SH-SY5Y (cell line): ENCODE measurements around the gene SLC7A8.

ENCODE experiments used
- GATA2 ChIP-seq: IDR thresholded peaks from 2 replicates; pipeline ENCODE4 v1.6.1; 2011; ENCODE audit warnings: mild to moderate bottlenecking, low read depth, low read length
- GATA3 ChIP-seq: IDR thresholded peaks from 2 replicates; pipeline ENCODE4 v1.6.1; 2011; ENCODE audit warnings: low read depth, mild to moderate bottlenecking, low read length, moderate library complexity

DNA sequence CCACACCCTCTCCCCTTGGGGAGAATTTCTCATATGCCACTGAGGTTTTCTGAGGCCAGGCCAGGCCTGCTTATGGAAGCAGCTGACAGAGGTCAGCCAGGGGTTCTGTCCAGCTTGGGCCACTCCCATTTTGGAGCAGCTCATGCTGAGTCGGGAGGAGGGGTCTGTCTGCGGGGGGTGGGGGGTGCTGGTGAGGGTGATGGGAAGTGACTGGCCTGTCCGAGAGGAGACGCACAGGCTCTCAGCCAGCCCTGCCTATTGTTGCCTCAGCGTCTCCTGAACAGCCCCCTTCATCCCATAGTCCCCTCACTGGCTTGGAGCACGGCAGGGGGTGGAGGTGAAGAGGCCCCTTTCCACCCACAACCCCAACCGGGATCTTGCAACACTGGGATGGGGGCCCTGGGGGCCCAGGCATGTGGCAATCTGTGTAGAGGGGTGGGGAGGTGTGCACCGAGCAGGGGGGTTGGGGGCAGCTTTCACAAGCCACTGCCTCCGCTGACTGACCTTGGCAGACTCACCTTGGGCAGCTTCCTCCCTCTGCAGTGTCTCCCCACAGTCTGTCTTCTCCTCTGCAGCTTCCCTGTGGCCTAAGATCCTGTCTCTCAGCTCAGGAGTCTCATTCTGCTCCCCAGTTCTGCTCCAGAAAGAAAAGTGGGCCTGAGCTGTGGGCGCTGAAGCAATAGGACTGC, 69.9 kb downstream of the SLC7A8 start:
- TF ChIP-seq GATA3 = no peak
- no peak for TF ChIP-seq GATA2
